HEK293T (cell line): ENCODE results near the gene C1orf87.

Source experiments
- ARNT ChIP-seq: fragments of 450-650 bp; IDR thresholded peaks from 2 replicates; pipeline ENCODE4 v1.6.1; 2017; ENCODE audit warnings: mild to moderate bottlenecking
- CTBP1 ChIP-seq: fragments of 450-650 bp; IDR thresholded peaks from 2 replicates; pipeline ENCODE4 v1.6.1; 2016; ENCODE audit warnings: borderline replicate concordance
- ELF4 ChIP-seq: fragments of 450-650 bp; IDR thresholded peaks from 2 replicates; pipeline ENCODE4 v1.6.1; 2017; ENCODE audit warnings: antibody characterized with exemption
- FOXK2 ChIP-seq: fragments of 450-650 bp; IDR thresholded peaks from 2 replicates; pipeline ENCODE4 v1.6.1; 2016; ENCODE audit warnings: mild to moderate bottlenecking
- FOXM1 ChIP-seq: fragments of 450-650 bp; IDR thresholded peaks from 2 replicates; pipeline ENCODE4 v1.6.1; 2017; ENCODE audit warnings: mild to moderate bottlenecking, borderline replicate concordance
- HDGF ChIP-seq: fragments of 450-650 bp; IDR thresholded peaks from 2 replicates; pipeline ENCODE4 v1.6.1; 2017; ENCODE audit warnings: antibody characterized with exemption, borderline replicate concordance
- L3MBTL2 ChIP-seq: fragments of 450-650 bp; conservative IDR thresholded peaks from 2 replicates; pipeline ENCODE4 v1.6.1; 2016; ENCODE audit warnings: mild to moderate bottlenecking
- SP1 ChIP-seq: fragments of 450-650 bp; IDR thresholded peaks from 2 replicates; pipeline ENCODE4 v1.6.1; 2017
- SUZ12 ChIP-seq: fragments of 450-650 bp; IDR thresholded peaks from 2 replicates; pipeline ENCODE4 v1.6.1; 2016; ENCODE audit warnings: mild to moderate bottlenecking

DNA sequence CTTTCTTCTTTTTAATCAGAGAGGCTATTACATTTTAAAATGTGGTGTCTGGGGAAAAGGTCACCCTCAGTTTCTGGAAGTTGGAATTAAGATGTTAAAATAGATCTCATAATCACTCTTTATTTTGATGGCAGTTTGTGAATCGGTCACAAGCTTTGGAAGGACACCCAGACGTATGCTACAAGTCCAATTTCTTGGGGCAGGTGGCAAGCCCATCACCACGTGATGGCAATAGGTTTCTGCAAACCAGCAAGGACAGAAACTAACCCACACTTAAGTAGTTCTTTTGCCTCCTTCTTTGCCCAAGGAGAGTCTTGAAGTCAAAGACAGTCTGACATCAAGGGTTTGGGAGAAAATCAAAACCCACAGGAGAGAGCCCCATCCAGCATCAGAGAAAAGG is 72.9 kb downstream of the C1orf87 start:
- TF ChIP-seq ELF4 (no peak), HDGF (no peak), CTBP1 (no peak), SP1 (no peak), FOXM1 (no peak), SUZ12 (no peak), FOXK2 (no peak), L3MBTL2 (no peak), ARNT (no peak)
